ENCODE measurements around the gene GNAI1. TPM values are rescaled to one million over a fixed set of nuclear protein-coding genes. Genes with fewer than 3 reads are reported as not detected.

The GNAI1 gene
- polyA plus RNA-seq, 2 of the 4 experiments (the other 2 are of a cell fraction): 46.3 to 96.3 TPM

DNA sequence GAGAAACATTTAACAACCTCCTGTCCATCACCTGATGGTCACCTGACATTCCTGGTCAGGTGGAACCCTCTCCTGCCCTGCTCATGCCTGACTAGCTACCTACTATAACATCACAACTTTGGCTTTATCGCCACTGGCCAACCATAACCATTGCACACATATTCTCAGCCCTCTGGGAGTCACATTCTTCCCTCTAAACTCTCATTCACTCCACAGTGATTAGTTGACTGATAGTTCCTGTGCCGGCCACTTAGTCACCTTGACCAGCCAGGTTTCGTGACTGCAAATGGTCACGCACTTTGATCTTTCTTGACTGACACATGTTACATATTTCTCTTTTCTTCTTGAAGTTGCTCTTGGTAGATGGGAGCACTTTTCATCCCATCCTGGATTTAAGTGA is 50.1 kb downstream of the GNAI1 start:
- no peak overlapping the region for H3K4me3 ChIP-seq
- FAIRE-seq (no peak), DNase-seq (ENCODE audit: low read depth in 1 of 2, low spot score in 1 of 2) (no peak), ATAC-seq (no peak)
- ChIA-PET CTCF (interaction anchor here (1.3 kb wide), 1 partner anchor 10 kb away, joined by 3 read pairs; no protein-coding TSS in a partner anchor), POLR2A (no interaction called here)
- H3K4me2 ChIP-seq: no peak overlapping the region
- no peak overlapping the region for H3K27ac ChIP-seq
- WGBS (ENCODE audit: missing lambda C conversion rate): 68% methylated on average over 4 of the region's 4 CpGs
- no peaks in the 10 kb centered on the region; the same call in 2 of the 3 replicates for H3K9me3 ChIP-seq
- peaks cover 39% of the 10 kb centered on the region for H3K4me1 ChIP-seq
- TF ChIP-seq JUN (IDR thresholded peaks at IDR 0.05) (no peak), ZSCAN20 (CRISPR knock-in tag; IDR thresholded peaks at IDR 0.05) (no peak), ESRRA (IDR thresholded peaks at IDR 0.05; ENCODE audit: borderline replicate concordance, low read length) (no peak)

DNA sequence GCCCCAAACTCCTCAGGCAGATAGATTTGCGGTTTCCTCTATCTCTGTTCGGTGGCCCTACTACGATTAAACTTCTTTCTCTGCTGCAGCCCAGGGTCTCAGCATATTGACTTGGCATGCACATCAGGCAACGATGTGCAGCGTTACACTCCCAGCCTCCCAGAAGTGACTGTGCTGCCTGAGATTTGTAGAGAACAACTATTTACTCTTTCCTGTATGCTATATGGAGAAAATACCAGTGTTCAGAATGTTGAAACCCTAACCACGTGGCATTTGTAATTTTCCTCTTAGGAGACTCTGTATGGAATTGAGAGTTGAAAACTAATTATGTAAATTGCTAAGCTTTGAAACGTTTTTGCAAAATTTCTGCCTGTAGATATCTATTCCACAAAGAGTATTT is 50.9 kb downstream of the GNAI1 start:
- Histone ChIP-seq H3K4me3 (no peak overlapping the region), H3K4me1 (peaks cover 39% of the 10 kb centered on the region), H3K4me2 (no peak overlapping the region), H3K27ac (no peak overlapping the region), H3K9me3 (no peaks in the 10 kb centered on the region; the same call in 2 of the 3 replicates)
- no peak for ATAC-seq
- 83% methylated on average over 7 of the region's 7 CpGs for WGBS (ENCODE audit: missing lambda C conversion rate)
- FAIRE-seq: no peak
- CTCF ChIA-PET: interaction anchor here (1.3 kb wide), 1 partner anchor 11 kb away, joined by 3 read pairs; no protein-coding TSS in a partner anchor
- POLR2A ChIA-PET: no interaction called here
- no peak for TF ChIP-seq ZNF302 (CRISPR knock-in tag; IDR thresholded peaks at IDR 0.05)
- TF ChIP-seq, protein P1, sequence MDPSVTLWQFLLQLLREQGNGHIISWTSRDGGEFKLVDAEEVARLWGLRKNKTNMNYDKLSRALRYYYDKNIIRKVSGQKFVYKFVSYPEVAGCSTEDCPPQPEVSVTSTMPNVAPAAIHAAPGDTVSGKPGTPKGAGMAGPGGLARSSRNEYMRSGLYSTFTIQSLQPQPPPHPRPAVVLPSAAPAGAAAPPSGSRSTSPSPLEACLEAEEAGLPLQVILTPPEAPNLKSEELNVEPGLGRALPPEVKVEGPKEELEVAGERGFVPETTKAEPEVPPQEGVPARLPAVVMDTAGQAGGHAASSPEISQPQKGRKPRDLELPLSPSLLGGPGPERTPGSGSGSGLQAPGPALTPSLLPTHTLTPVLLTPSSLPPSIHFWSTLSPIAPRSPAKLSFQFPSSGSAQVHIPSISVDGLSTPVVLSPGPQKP (IDR thresholded peaks at IDR 0.05; ENCODE audit: low read depth, low read length): no peak
- no peak for TF ChIP-seq CEBPB (IDR thresholded peaks at IDR 0.05)
- no peak for DNase-seq (ENCODE audit: low read depth in 1 of 2, low spot score in 1 of 2)

DNA sequence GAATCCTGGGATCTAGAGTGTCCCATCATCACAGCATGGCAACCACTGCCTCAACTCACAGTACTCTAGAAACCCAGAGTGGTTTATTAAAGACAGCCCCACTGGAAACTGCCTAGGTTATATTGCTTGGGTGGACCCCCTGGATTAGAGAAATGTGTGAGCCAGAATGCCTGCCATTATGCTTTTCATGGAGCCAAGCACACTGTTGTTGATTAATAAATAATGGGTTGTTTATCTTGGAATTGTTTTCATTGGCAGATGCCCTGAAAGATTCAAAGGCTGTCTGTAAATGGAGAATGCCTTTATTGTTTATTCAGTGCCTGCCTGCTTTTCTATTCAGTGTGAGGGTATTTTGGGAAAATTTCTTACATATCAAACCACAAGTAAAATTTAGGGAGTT is 52.1 kb downstream of the GNAI1 start:
- ATAC-seq (peak in 1 of 2 experiments; percentile 51; a peak in 3 of 6 replicates), FAIRE-seq (no peak), DNase-seq (ENCODE audit: low read depth in 1 of 2, low spot score in 1 of 2) (no peak)
- POLR2A ChIA-PET: no interaction called here
- Histone ChIP-seq H3K4me1 (peaks cover 39% of the 10 kb centered on the region), H3K4me2 (peak overlapping the region; percentile 69), H3K27ac (peak overlapping the region in 1 of 2 experiments; percentile 24; a peak in 1 of 6 replicates), H3K9me3 (no peaks in the 10 kb centered on the region; the same call in 2 of the 3 replicates), H3K4me3 (no peak overlapping the region)
- CTCF ChIA-PET: no interaction called here
- TF ChIP-seq NR3C1 (IDR thresholded peaks at IDR 0.05): no peak
- no peak for TF ChIP-seq HES2 (IDR thresholded peaks at IDR 0.05)
- no peak for TF ChIP-seq SREBF2 (IDR thresholded peaks at IDR 0.05)
- TF ChIP-seq SMC3 (IDR thresholded peaks at IDR 0.05): no peak
- TF ChIP-seq CBX2 (IDR thresholded peaks at IDR 0.05; ENCODE audit: borderline replicate concordance, low read depth): no peak
- peak; percentile 30; the same call in 1 of the 2 replicates for TF ChIP-seq GATA3 (IDR thresholded peaks at IDR 0.05; ENCODE audit: borderline replicate concordance)
- no peak for TF ChIP-seq CEBPB (IDR thresholded peaks at IDR 0.05)
- TF ChIP-seq KDM5A (IDR thresholded peaks at IDR 0.05): no peak
- TF ChIP-seq FOXS1 (CRISPR knock-in tag; IDR thresholded peaks at IDR 0.05): 0 out of 2 replicates have a peak, but pooled peaks have one; percentile 29
- TF ChIP-seq E2F6 (IDR thresholded peaks at IDR 0.05; ENCODE audit: borderline replicate concordance, low read depth): no peak

DNA sequence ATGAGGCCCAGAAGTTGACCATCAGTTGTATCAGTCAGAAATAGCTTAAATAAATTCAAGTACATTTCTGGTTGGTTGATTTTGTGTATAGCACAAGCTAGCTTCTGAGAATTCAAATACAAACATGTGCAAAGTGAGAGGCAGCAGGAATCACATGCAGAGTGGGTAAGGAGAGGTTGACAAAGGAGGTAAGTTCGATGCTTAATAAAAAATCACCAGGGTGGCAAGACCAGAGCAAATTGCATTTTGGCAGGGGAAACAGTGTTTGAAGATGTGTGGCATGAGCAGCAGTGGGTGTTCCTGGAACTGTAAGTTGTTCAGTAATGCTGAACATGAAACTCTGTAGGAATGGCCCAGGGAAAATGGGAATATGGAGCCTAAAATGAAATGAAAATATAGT is 52.6 kb downstream of the GNAI1 start:
- H3K4me2 ChIP-seq: peak overlapping the region; percentile 69; the same call in 2 of the 3 replicates
- POLR2A ChIA-PET: no interaction called here
- ATAC-seq: peak in 1 of 2 experiments; percentile 22; a peak in 1 of 6 replicates
- no peak overlapping the region for H3K27ac ChIP-seq
- no peak for FAIRE-seq
- H3K9me3 ChIP-seq: no peaks in the 10 kb centered on the region; the same call in 2 of the 3 replicates
- 52% methylated on average over 1 of the region's 1 CpG for WGBS (ENCODE audit: missing lambda C conversion rate)
- CTCF ChIA-PET: interaction anchor here (0.6 kb wide), 1 partner anchor 50 kb away, joined by 3 read pairs; no protein-coding TSS in a partner anchor
- no peak for DNase-seq (ENCODE audit: low read depth in 1 of 2, low spot score in 1 of 2)
- no peak overlapping the region for H3K4me3 ChIP-seq
- peaks cover 38% of the 10 kb centered on the region for H3K4me1 ChIP-seq
- TF ChIP-seq, protein P2, sequence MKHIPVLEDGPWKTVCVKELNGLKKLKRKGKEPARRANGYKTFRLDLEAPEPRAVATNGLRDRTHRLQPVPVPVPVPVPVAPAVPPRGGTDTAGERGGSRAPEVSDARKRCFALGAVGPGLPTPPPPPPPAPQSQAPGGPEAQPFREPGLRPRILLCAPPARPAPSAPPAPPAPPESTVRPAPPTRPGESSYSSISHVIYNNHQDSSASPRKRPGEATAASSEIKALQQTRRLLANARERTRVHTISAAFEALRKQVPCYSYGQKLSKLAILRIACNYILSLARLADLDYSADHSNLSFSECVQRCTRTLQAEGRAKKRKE (CRISPR knock-in tag; IDR thresholded peaks at IDR 0.05; ENCODE audit: low read depth): no peak
- TF ChIP-seq, protein P3, sequence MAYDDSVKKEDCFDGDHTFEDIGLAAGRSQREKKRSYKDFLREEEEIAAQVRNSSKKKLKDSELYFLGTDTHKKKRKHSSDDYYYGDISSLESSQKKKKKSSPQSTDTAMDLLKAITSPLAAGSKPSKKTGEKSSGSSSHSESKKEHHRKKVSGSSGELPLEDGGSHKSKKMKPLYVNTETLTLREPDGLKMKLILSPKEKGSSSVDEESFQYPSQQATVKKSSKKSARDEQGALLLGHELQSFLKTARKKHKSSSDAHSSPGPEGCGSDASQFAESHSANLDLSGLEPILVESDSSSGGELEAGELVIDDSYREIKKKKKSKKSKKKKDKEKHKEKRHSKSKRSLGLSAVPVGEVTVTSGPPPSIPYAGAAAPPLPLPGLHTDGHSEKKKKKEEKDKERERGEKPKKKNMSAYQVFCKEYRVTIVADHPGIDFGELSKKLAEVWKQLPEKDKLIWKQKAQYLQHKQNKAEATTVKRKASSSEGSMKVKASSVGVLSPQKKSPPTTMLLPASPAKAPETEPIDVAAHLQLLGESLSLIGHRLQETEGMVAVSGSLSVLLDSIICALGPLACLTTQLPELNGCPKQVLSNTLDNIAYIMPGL (CRISPR knock-in tag; IDR thresholded peaks at IDR 0.05; ENCODE audit: borderline replicate concordance): no peak
- no peak for TF ChIP-seq KDM1A (IDR thresholded peaks at IDR 0.05; ENCODE audit: low read depth)
- no peak for TF ChIP-seq RFX5 (IDR thresholded peaks at IDR 0.05)
- no peak for TF ChIP-seq HOXB5 (CRISPR knock-in tag; IDR thresholded peaks at IDR 0.05)
- TF ChIP-seq CHD2 (IDR thresholded peaks at IDR 0.05; ENCODE audit: low read length, partially characterized antibody): no peak
- no peak for TF ChIP-seq ZC3H11A (IDR thresholded peaks at IDR 0.05)
- TF ChIP-seq POLR2AphosphoS2 (conservative IDR thresholded peaks at IDR 0.05; ENCODE audit: low read length): no peak
- TF ChIP-seq, protein P4, sequence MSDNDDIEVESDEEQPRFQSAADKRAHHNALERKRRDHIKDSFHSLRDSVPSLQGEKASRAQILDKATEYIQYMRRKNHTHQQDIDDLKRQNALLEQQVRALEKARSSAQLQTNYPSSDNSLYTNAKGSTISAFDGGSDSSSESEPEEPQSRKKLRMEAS (IDR thresholded peaks at IDR 0.05): no peak
- TF ChIP-seq NPAS2 (CRISPR knock-in tag; IDR thresholded peaks at IDR 0.05; ENCODE audit: borderline replicate concordance): no peak
- TF ChIP-seq SREBF2 (IDR thresholded peaks at IDR 0.05): no peak
- no peak for TF ChIP-seq USF2 (IDR thresholded peaks at IDR 0.05)
- TF ChIP-seq CHD4 (IDR thresholded peaks at IDR 0.05; ENCODE audit: borderline replicate concordance): no peak

Measured in A549 (cell line).